Endothelial cell of umbilical vein (primary cell): ENCODE results near the gene HAUS3. TPM values are rescaled to one million over a fixed set of nuclear protein-coding genes. Genes with fewer than 3 reads are reported as not detected.

Experiments used
- BruUV-seq: library from RNA; stranded (reverse); fragments of 400-500 nt; replicated peaks from 2 replicates; lab custom pipeline; 2021; lab: Mats Ljungman, UMichigan
- CTCF ChIA-PET: fragments of 300-600, 350-600 bp; sonication (Branson Sonifier 250); formaldehyde crosslinking; loops from one replicate; lab custom pipeline; 2021; ENCODE audit warnings: antibody characterized with exemption, inconsistent platforms; lab: Charles Lee
- POLR2A ChIA-PET: fragments of 300-600, 350-600 bp; sonication (Branson Sonifier 250); formaldehyde crosslinking; loops from one replicate; lab custom pipeline; 2021; ENCODE audit warnings: antibody characterized with exemption, inconsistent platforms; lab: Charles Lee
- DNase-seq: peaks from one replicate; pipeline ENCODE4 v3.0.0-alpha.2; 2011; ENCODE audit warnings: low read depth, low spot score
- FAIRE-seq: peaks from 2 replicates; lab custom pipeline; 2011; peaks lifted over from hg19 to GRCh38; lab: Jason Lieb, UNC
- H2AFZ ChIP-seq: 2 replicates; pipeline ENCODE4 v1.6.0; 2012; ENCODE audit warnings: low read depth, low read length, control low read depth, inconsistent platforms
- H3K27ac ChIP-seq: 2 replicates; pipeline ENCODE4 v1.5.1; 2011; ENCODE audit warnings: low read depth, mild to moderate bottlenecking, control low read depth, low read length, moderate library complexity; ENCODE audit not compliant: insufficient read depth
- H3K27me3 ChIP-seq, 2 experiments: 2 replicates each; pipeline versions ENCODE4 v1.6.0 to v1.6.1; 2011; ENCODE audit warnings: low read length in 2 of 2, mixed read lengths in 1 of 2; ENCODE audit not compliant: control insufficient read depth in 2 of 2, insufficient read depth in 2 of 2
- H3K36me3 ChIP-seq, 2 experiments: 2 replicates in 1 of 2; 3 replicates in 1 of 2; pipeline ENCODE4 v1.5.1; 2011; ENCODE audit warnings: low read length in 2 of 2, mild to moderate bottlenecking in 1 of 2, moderate library complexity in 1 of 2; ENCODE audit not compliant: control insufficient read depth in 2 of 2, insufficient read depth in 2 of 2; ENCODE audit errors: extremely low read depth in 1 of 2
- H3K4me1 ChIP-seq: 3 replicates; pipeline ENCODE4 v1.5.1; 2011; ENCODE audit warnings: mild to moderate bottlenecking, low read length; ENCODE audit not compliant: control insufficient read depth, insufficient read depth; ENCODE audit errors: extremely low read depth
- H3K4me2 ChIP-seq: 2 replicates; pipeline ENCODE4 v1.6.1; 2011; ENCODE audit warnings: low read length, control low read depth, mixed read lengths; ENCODE audit not compliant: insufficient read depth
- H3K4me3 ChIP-seq, 3 experiments: fragments of 200-600 bp in 1 of 3; sonication (generic), shearing (Covaris generic) in 1 of 3; replicated peaks in 1 of 3; 2 replicates each; pipeline ENCODE4 v1.5.1; 2011 to 2016; ENCODE audit warnings: control low read depth in 3 of 3, low read length in 3 of 3, mild to moderate bottlenecking in 2 of 3, inconsistent platforms in 1 of 3, low read depth in 1 of 3, moderate library complexity in 1 of 3; ENCODE audit not compliant: insufficient read depth in 1 of 3
- H3K79me2 ChIP-seq: 2 replicates; pipeline ENCODE4 v1.6.0; 2012; ENCODE audit warnings: low read length, inconsistent platforms; ENCODE audit not compliant: control insufficient read depth, insufficient read depth
- H3K9ac ChIP-seq: replicated peaks from 2 replicates; pipeline ENCODE3; 2011; ENCODE audit warnings: low read length, control low read depth; ENCODE audit not compliant: insufficient read depth; ENCODE audit errors: extremely low read depth
- H3K9me1 ChIP-seq: replicated peaks from 3 replicates; pipeline ENCODE4 v1.6.0; 2011; ENCODE audit warnings: mild to moderate bottlenecking, low read length; ENCODE audit not compliant: control insufficient read depth, insufficient read depth; ENCODE audit errors: extremely low read depth
- H3K9me3 ChIP-seq: replicated peaks from 2 replicates; pipeline ENCODE4 v1.5.1; 2012; ENCODE audit warnings: low read length, inconsistent platforms; ENCODE audit not compliant: control insufficient read depth, insufficient read depth
- H4K20me1 ChIP-seq: replicated peaks from 2 replicates; pipeline ENCODE3; 2011; ENCODE audit warnings: mild to moderate bottlenecking, low read length; ENCODE audit not compliant: control insufficient read depth, insufficient read depth; ENCODE audit errors: extremely low read depth
- EZH2 ChIP-seq: IDR thresholded peaks from 2 replicates; pipeline ENCODE4 v1.6.1; 2012; ENCODE audit warnings: borderline replicate concordance, low read depth, mild to moderate bottlenecking, moderate library complexity, low read length, inconsistent platforms; ENCODE audit not compliant: severe bottlenecking
- FOS ChIP-seq: IDR thresholded peaks from 2 replicates; pipeline ENCODE4 v1.6.1; 2011; ENCODE audit warnings: mild to moderate bottlenecking, low read length, moderate library complexity, borderline replicate concordance; ENCODE audit not compliant: insufficient read depth
- GATA2 ChIP-seq: IDR thresholded peaks from 2 replicates; pipeline ENCODE4 v1.7.0; 2011; ENCODE audit warnings: low read depth, mild to moderate bottlenecking, moderate library complexity, mixed read lengths, low read length; ENCODE audit not compliant: insufficient read length, insufficient read depth
- JUN ChIP-seq: IDR thresholded peaks from 2 replicates; pipeline ENCODE4 v1.6.1; 2011; ENCODE audit warnings: borderline replicate concordance, low read depth; ENCODE audit not compliant: insufficient read length, insufficient read depth
- MYC ChIP-seq: IDR thresholded peaks from one replicate; pipeline ENCODE4 v1.6.1; 2011; ENCODE audit warnings: mild to moderate bottlenecking, low read depth, low read length
- POLR2A ChIP-seq: IDR thresholded peaks from 2 replicates; pipeline ENCODE4 v1.6.1; 2012; ENCODE audit warnings: low read depth, mild to moderate bottlenecking, control low read depth, low read length
- POLR2AphosphoS5 ChIP-seq: IDR thresholded peaks from 2 replicates; pipeline ENCODE4 v1.6.1; 2012; ENCODE audit warnings: low read depth, mild to moderate bottlenecking, control low read depth, low read length, moderate library complexity; ENCODE audit not compliant: insufficient read depth
- dilution Hi-C: fragments of 300-500 bp; cut with MboI; formaldehyde crosslinking; loops from one replicate; pipeline ENCODE4 v1.15.0; 2019; ENCODE audit warnings: low sequenced_read_pairs; ENCODE audit not compliant: extremely low pct_ligation_motif_present
- intact Hi-C: fragments of 100-400 bp; cut with micrococcal nuclease; formaldehyde crosslinking; loops from one replicate; pipeline ENCODE4 v1.10.0; 2022
- polyA plus RNA-seq, 4 experiments: library from polyadenylated mRNA; depleted of rRNA in 3 of 4; stranded (reverse) in 3 of 4; unstranded in 1 of 4; fragments of >200 nt; gene quantifications; 2 replicates each; pipeline versions ENCODE4 v1.2.1 to v1.2.3, GENCODE V29; 2011 to 2012; ENCODE audit warnings: missing spikeins in 1 of 4
- total RNA-seq: library from RNA; stranded (reverse); gene quantifications from 2 replicates; pipeline ENCODE4 v1.2.3, GENCODE V29; 2021
- TF ChIP-seq, protein P1 (sequence below): IDR thresholded peaks from 2 replicates; pipeline ENCODE4 v1.6.1; 2011; ENCODE audit not compliant: insufficient read depth, insufficient read length
- TF ChIP-seq, protein P2 (sequence below), 2 donors: IDR thresholded peaks; 1 replicate in 1 of 2; 2 replicates in 1 of 2; pipeline ENCODE4 v1.5.1; 2011; ENCODE audit warnings: low read length in 2 of 2, mild to moderate bottlenecking in 2 of 2, moderate library complexity in 2 of 2, control low read depth in 1 of 2, inconsistent platforms in 1 of 2, low read depth in 1 of 2; ENCODE audit not compliant: insufficient read depth in 1 of 2; ENCODE audit errors: extremely low read depth in 1 of 2

The HAUS3 gene
- total and polyA plus RNA-seq, 2 donors (not counting 3 experiments of a cell fraction or from before 2014, with no cell fraction given) = 4.4 to 15.9 TPM

DNA sequence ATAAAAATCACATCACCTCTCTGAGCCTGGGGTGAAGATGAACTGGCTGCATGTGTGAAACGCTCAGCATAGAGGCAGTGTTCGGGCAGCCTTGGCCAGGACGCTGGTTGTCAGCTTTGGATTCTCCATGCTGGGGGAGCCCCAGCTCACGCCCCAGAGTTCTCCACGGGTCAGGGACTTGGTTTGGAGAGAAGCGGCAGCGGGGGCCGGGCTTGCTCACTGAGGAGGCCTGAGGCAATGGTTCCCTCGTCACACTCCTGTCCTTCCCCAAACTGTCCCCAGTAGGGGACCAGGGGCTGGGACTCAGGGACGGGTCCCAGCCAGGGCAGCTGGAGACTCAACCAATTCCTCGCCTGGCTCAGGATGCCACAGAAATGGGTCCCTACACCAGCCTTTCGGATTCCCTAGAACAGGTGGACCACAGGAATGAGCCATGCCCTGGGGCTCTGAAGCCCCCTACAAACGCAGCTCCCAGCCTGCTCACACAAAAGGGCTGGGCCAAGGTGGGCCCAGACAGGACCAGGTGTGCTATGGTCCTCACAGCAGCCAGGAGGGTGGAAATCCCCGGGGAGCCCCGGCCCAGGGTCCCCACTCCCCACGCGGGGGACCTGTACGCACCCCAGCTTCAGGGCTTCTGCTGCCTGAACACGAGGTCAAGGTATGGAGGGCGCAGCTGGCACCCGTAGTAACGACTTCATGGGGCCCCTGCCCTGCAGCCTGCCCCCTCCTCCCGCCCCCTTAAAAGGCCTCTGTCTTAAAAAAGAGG is 18.6 kb upstream of the HAUS3 start:
- no peak overlapping the region for H3K27ac ChIP-seq
- dilution Hi-C loops (no loop called here), intact Hi-C loops (no loop called here)
- H3K79me2 ChIP-seq = peaks cover 15% of the 10 kb centered on the region
- ChIA-PET CTCF (interaction anchor here (1.3 kb wide), 1 partner anchor 40 kb away, joined by 3 read pairs; no protein-coding TSS in a partner anchor), POLR2A (no interaction called here)
- no peaks in the 10 kb centered on the region for H3K27me3 ChIP-seq
- peak overlapping the region; percentile 75 for H3K4me2 ChIP-seq
- TF ChIP-seq, protein P1, sequence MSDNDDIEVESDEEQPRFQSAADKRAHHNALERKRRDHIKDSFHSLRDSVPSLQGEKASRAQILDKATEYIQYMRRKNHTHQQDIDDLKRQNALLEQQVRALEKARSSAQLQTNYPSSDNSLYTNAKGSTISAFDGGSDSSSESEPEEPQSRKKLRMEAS = no peak
- no peak for TF ChIP-seq POLR2AphosphoS5
- TF ChIP-seq FOS = no peak
- no peak for TF ChIP-seq EZH2
- TF ChIP-seq POLR2A = no peak
- TF ChIP-seq GATA2 = no peak
- no peak for TF ChIP-seq JUN
- TF ChIP-seq, protein P2, sequence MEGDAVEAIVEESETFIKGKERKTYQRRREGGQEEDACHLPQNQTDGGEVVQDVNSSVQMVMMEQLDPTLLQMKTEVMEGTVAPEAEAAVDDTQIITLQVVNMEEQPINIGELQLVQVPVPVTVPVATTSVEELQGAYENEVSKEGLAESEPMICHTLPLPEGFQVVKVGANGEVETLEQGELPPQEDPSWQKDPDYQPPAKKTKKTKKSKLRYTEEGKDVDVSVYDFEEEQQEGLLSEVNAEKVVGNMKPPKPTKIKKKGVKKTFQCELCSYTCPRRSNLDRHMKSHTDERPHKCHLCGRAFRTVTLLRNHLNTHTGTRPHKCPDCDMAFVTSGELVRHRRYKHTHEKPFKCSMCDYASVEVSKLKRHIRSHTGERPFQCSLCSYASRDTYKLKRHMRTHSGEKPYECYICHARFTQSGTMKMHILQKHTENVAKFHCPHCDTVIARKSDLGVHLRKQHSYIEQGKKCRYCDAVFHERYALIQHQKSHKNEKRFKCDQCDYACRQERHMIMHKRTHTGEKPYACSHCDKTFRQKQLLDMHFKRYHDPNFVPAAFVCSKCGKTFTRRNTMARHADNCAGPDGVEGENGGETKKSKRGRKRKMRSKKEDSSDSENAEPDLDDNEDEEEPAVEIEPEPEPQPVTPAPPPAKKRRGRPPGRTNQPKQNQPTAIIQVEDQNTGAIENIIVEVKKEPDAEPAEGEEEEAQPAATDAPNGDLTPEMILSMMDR (IDR thresholded peaks at IDR 0.05; ENCODE audit: extremely low read depth in 1 of 2, insufficient read depth in 1 of 2, low read depth in 1 of 2, low read length in 2 of 2) = no peak
- no peak for TF ChIP-seq MYC
- no peaks in the 10 kb centered on the region for H3K9me3 ChIP-seq
- no TSS peak for BruUV-seq
- peak overlapping the region; percentile 71 for H3K9ac ChIP-seq
- H3K4me3 ChIP-seq = peak overlapping the region; percentile 63 to 72 (median 70)
- FAIRE-seq (no peak), DNase-seq (no peak)
- H3K36me3 ChIP-seq = peaks cover 0 to 17% of the 10 kb centered on the region in 2 experiments
- H3K9me1 ChIP-seq = no peaks in the 10 kb centered on the region
- no peak overlapping the region for H2AFZ ChIP-seq
- no peaks in the 10 kb centered on the region for H4K20me1 ChIP-seq
- H3K4me1 ChIP-seq = peaks cover 26% of the 10 kb centered on the region
